ENCODE measurements around the gene COPG1.

GRCh38 chr3:129305592-129306091, 56.2 kb downstream of the COPG1 start:
- no peak for TF ChIP-seq CTCF (IDR thresholded peaks at IDR 0.05)
- TF ChIP-seq EP300 (IDR thresholded peaks at IDR 0.05; ENCODE audit: low read depth), result no peak
- TF ChIP-seq POLR2AphosphoS5 (IDR thresholded peaks at IDR 0.05), result peak; percentile 20 to 33 (median 30)
